ENCODE results near the gene PRPF38B. TPM values are rescaled to one million over a fixed set of nuclear protein-coding genes. Genes with fewer than 3 reads are reported as not detected.
A peak's percentile ranks its signal among the peaks of the same experiment; 100 is the strongest.

Gene PRPF38B
- 46.4 and 50.6 TPM in 2 replicates for total RNA-seq (2021; fragmentation: NEBNext Ultra II Directional; extraction: Animal tissue kit (Norgen Biotek cat#: 25700))
- polyA plus RNA-seq (2011; rRNA removed): 16.6 and 16.8 TPM in 2 replicates
- 33.8 TPM for polyA plus RNA-seq (2011; cell fraction: cytosol; rRNA removed)
- 38.9 TPM for polyA plus RNA-seq (2011; cell fraction: nucleus; rRNA removed)
- polyA plus RNA-seq (2012, experiment 1 of 2): 30.7 to 51.5 TPM (median 35.5 TPM) in 4 replicates
- 3.5 TPM for polyA plus RNA-seq (2012, experiment 2 of 2)
- polyA plus RNA-seq (2013, experiment 1 of 2): 62.9 TPM
- polyA plus RNA-seq (2013, experiment 2 of 2): 61.9 TPM
- 21.2 and 23.5 TPM in 2 replicates for polyA minus RNA-seq (2011; rRNA and poly(A)+ RNA removed)
- 18.3 TPM for polyA minus RNA-seq (2011; cell fraction: cytosol; rRNA and poly(A)+ RNA removed)
- polyA minus RNA-seq (2011; cell fraction: nucleus; rRNA and poly(A)+ RNA removed): 96.2 TPM
- long read RNA-seq, experiment 1, partial matches to known transcripts: 0 of 36 reads
- long read RNA-seq, experiment 1, other reads (novel, unspliced or antisense): 36 of 36 reads
- long read RNA-seq, experiment 2, partial matches to known transcripts: 2 of 36 reads
- long read RNA-seq, experiment 2, other reads (novel, unspliced or antisense): 29 of 36 reads

- Histone ChIP-seq H3K23me2 (ENCODE audit: low read depth, low read length) (peaks cover 4% of the 10 kb centered on the region; the same call in 1 of the 2 replicates), H3K9me3 (ENCODE audit: insufficient read depth in 2 of 2, low read depth in 1 of 2, low read length in 1 of 2) (no peaks in the 10 kb centered on the region), H4K8ac (ENCODE audit: extremely low read depth, insufficient read depth, low read length) (peak within 1 kb of the TSS; percentile 100; the same call in 1 of the 2 replicates), H3K27ac (ENCODE audit: low read depth, low read length) (peak within 1 kb of the TSS; percentile 96), H4K20me1 (replicated peaks in 1 of 2; ENCODE audit: control insufficient read depth in 1 of 2, insufficient read depth in 2 of 2, low read length in 2 of 2) (peaks cover 0 to 3% of the 10 kb centered on the region in 2 experiments), H3K4me1 (replicated peaks in 1 of 4; ENCODE audit: control insufficient read depth in 3 of 4, insufficient read depth in 4 of 4, low read length in 3 of 4) (peaks cover 0 to 2% (median 0%) of the 10 kb centered on the region in 4 experiments; a peak in 1 of 7 replicates), H3K27me3 (replicated peaks in 1 of 4; ENCODE audit: control insufficient read depth in 3 of 4, extremely low read depth in 1 of 4, insufficient read depth in 3 of 4, low read length in 3 of 4) (no peaks in the 10 kb centered on the region; a peak in 1 of 7 replicates), H3K4me3 (ENCODE audit: extremely low read depth in 1 of 4, insufficient read depth in 2 of 4, low read depth in 3 of 4, low read length in 4 of 4) (peak within 1 kb of the TSS; percentile 72 to 99 (median 96)), H3K18ac (ENCODE audit: extremely low read depth, low read length) (peak within 1 kb of the TSS; percentile 91), H2BK15ac (ENCODE audit: low read length) (0 out of 2 replicates have a peak within 1 kb of the TSS, but pooled peaks have one; percentile 78), H4K91ac (replicated peaks; ENCODE audit: insufficient read length, low read length) (peak within 1 kb of the TSS; percentile 93), H3K4ac (replicated peaks; ENCODE audit: insufficient read length, low read depth, low read length) (peak within 1 kb of the TSS; percentile 87), H2BK5ac (ENCODE audit: low read depth, low read length) (peak within 1 kb of the TSS; percentile 97), H3K23ac (ENCODE audit: insufficient read length) (no peak within 1 kb of the TSS), H3K9ac (replicated peaks in 1 of 4; ENCODE audit: extremely low read depth in 1 of 4, low read depth in 3 of 4, low read length in 3 of 4) (peak within 1 kb of the TSS; percentile 88 to 97 (median 94)), H2BK120ac (replicated peaks; ENCODE audit: low read depth, low read length) (peak within 1 kb of the TSS; percentile 77), H3K56ac (replicated peaks; ENCODE audit: insufficient read length, low read depth, low read length) (peak within 1 kb of the TSS; percentile 98), H3K36me3 (ENCODE audit: control insufficient read depth in 2 of 4, insufficient read depth in 4 of 4, low read length in 3 of 4) (peaks cover 3 to 19% (median 13%) of the 10 kb centered on the region in 4 experiments; a peak in 6 of 8 replicates), H2BK12ac (ENCODE audit: low read depth, low read length) (peak within 1 kb of the TSS; percentile 88), H2AK5ac (ENCODE audit: low read depth, low read length) (no peak within 1 kb of the TSS; the same call in 1 of the 2 replicates), H3K79me2 (ENCODE audit: control insufficient read depth in 1 of 2, insufficient read depth in 2 of 2, low read length in 2 of 2) (peaks cover 17 to 60% of the 10 kb centered on the region in 2 experiments), H3K14ac (ENCODE audit: insufficient read length) (no peak within 1 kb of the TSS), H2AFZ (ENCODE audit: low read length) (no peak within 1 kb of the TSS; the same call in 1 of the 2 replicates), H4K5ac (ENCODE audit: insufficient read length, low read depth, low read length) (peak within 1 kb of the TSS; percentile 94), H2BK20ac (ENCODE audit: low read length) (no peak within 1 kb of the TSS), H3K79me1 (ENCODE audit: low read depth, low read length) (no peaks in the 10 kb centered on the region; the same call in 1 of the 2 replicates), H3K4me2 (ENCODE audit: insufficient read depth in 1 of 2, low read depth in 2 of 2, low read length in 2 of 2) (peak within 1 kb of the TSS; percentile 68 to 87)
- DNase-seq (ENCODE audit: low read depth in 1 of 2, low spot score in 2 of 2): peak; percentile 78 to 91
- 1% methylated on average over 32 of the region's 59 CpGs; no CpG with 5 or more reads in 1 of the 2 experiments for WGBS, 2 experiments (ENCODE audit: extremely low coverage in 1 of 2, insufficient coverage in 1 of 2, insufficient read length in 1 of 2, insufficient replicate concordance in 2 of 2, low coverage in 1 of 2, low lambda C conversion rate in 2 of 2, missing lambda C conversion rate in 1 of 2)
- ChIA-PET CTCF (ENCODE audit: partially characterized antibody) (interaction anchor here (0.7 to 3.7 kb wide), 12 partner anchors 13 to 1282 kb away, joined by 3 to 20 read pairs (median 3); partner anchors contain the start of gene FNDC7), POLR2A (ENCODE audit: partially characterized antibody) (interaction anchor here (0.6 to 4.2 kb wide), 24 partner anchors 9 to 506 kb away, joined by 3 to 79 read pairs (median 4); partner anchors contain the start of genes EEIG2, FNDC7 and HENMT1)
- FAIRE-seq: no peak
- no peak for TF ChIP-seq ZNF274 (IDR thresholded peaks at IDR 0.05; ENCODE audit: borderline replicate concordance, extremely low read depth, low read length)
- TF ChIP-seq SIN3A (conservative IDR thresholded peaks at IDR 0.05 in 1 of 2, IDR thresholded peaks at IDR 0.05 in 1 of 2; ENCODE audit: low read depth in 1 of 2, low read length in 2 of 2): peak in 1 of 2 experiments; percentile 75; a peak in 1 of 4 replicates
- TF ChIP-seq RFX5 (IDR thresholded peaks at IDR 0.05; ENCODE audit: borderline replicate concordance, low read depth, low read length): no peak
- TF ChIP-seq KDM5A (IDR thresholded peaks at IDR 0.05; ENCODE audit: low read length): peak; percentile 53; the same call in 1 of the 2 replicates
- no peak for TF ChIP-seq NANOG (IDR thresholded peaks at IDR 0.05; ENCODE audit: insufficient read depth, low read depth, low read length, poor library complexity, severe bottlenecking)
- peak; percentile 81 for TF ChIP-seq ASH2L (IDR thresholded peaks at IDR 0.05; ENCODE audit: low read length)
- TF ChIP-seq BACH1 (IDR thresholded peaks at IDR 0.05; ENCODE audit: low read length): no peak
Observed at GRCh38 chr1:108691942-108692723, at the start of gene PRPF38B. Gene PRPF38B (plus strand): TSS chr1:108692310. CDS start chr1:108692592, 282 bp downstream.

All from H1 (cell line).